NT2/D1 (cell line): ENCODE results near the gene FRRS1.
A peak's percentile ranks its signal among the peaks of the same experiment; 100 is the strongest.

Experiments
- DNase-seq: peaks from one replicate; pipeline ENCODE4 v3.0.0-alpha.2; 2011; ENCODE audit warnings: low read depth, low spot score
- H3K27me3 ChIP-seq: 2 replicates; pipeline ENCODE4 v1.6.0; 2011; ENCODE audit warnings: mild to moderate bottlenecking; ENCODE audit not compliant: insufficient read length, insufficient read depth
- H3K36me3 ChIP-seq: 2 replicates; pipeline ENCODE4 v1.6.1; 2011; ENCODE audit warnings: mild to moderate bottlenecking, low read length, mixed read lengths; ENCODE audit not compliant: insufficient read depth, insufficient read length
- H3K4me1 ChIP-seq: 2 replicates; pipeline ENCODE4 v1.5.1; 2011; ENCODE audit not compliant: insufficient read depth, insufficient read length
- H3K4me3 ChIP-seq: 2 replicates; pipeline ENCODE4 v1.5.1; 2011; ENCODE audit warnings: low read depth; ENCODE audit not compliant: insufficient read length
- H3K9ac ChIP-seq: 2 replicates; pipeline ENCODE4 v1.6.0; 2011; ENCODE audit warnings: low read depth; ENCODE audit not compliant: insufficient read length
- H3K9me3 ChIP-seq: 2 replicates; pipeline ENCODE4 v1.5.1; 2011; ENCODE audit warnings: mild to moderate bottlenecking, low read length; ENCODE audit not compliant: insufficient read depth
- SUZ12 ChIP-seq: IDR thresholded peaks from 2 replicates; pipeline ENCODE4 v1.6.1; 2011; ENCODE audit not compliant: insufficient read length, insufficient read depth; ENCODE audit errors: extremely low read depth
- YY1 ChIP-seq: IDR thresholded peaks from 2 replicates; pipeline ENCODE4 v1.6.1; 2011; ENCODE audit not compliant: insufficient read length, insufficient read depth
- ZNF274 ChIP-seq: IDR thresholded peaks from 2 replicates; pipeline ENCODE4 v1.6.1; 2011; ENCODE audit warnings: mild to moderate bottlenecking, low read depth, low read length

The FRRS1 gene, protein sequence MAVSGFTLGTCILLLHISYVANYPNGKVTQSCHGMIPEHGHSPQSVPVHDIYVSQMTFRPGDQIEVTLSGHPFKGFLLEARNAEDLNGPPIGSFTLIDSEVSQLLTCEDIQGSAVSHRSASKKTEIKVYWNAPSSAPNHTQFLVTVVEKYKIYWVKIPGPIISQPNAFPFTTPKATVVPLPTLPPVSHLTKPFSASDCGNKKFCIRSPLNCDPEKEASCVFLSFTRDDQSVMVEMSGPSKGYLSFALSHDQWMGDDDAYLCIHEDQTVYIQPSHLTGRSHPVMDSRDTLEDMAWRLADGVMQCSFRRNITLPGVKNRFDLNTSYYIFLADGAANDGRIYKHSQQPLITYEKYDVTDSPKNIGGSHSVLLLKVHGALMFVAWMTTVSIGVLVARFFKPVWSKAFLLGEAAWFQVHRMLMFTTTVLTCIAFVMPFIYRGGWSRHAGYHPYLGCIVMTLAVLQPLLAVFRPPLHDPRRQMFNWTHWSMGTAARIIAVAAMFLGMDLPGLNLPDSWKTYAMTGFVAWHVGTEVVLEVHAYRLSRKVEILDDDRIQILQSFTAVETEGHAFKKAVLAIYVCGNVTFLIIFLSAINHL

DNA sequence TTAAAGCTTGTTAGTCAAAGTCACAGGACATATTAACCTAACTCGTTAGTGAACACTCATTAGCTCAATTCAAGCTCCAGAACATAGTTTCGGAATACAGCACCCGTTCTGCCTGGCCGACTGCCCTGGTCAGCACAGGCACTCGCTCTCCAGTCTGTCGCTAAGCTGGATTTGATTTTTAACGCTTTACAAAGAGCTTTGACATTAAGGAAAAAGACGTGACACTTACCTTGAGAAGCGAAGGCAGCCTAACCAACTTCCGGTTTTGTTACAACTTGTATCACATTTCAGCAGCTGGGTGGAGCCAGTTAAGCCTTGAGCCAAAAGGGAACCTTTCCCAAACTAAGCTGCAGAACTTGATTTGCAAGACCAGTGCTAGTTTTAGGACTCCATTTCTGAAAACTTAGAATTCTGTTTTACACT lies at the start of gene FRRS1:
FRRS1 (minus strand) TSS at position 258 of the 423 bp plus-strand sequence. CDS start 17,867 bp downstream, outside the sequence.
- peak within 1 kb of the TSS; percentile 79 for H3K9ac ChIP-seq
- peak; percentile 57 for DNase-seq

GRCh38 chr1:99814373-99814900 lies 48.0 kb upstream of the FRRS1 start:
- Histone ChIP-seq H3K4me3 (no peak overlapping the region), H3K36me3 (no peaks in the 10 kb centered on the region), H3K27me3 (no peaks in the 10 kb centered on the region), H3K9me3 (no peaks in the 10 kb centered on the region), H3K4me1 (no peaks in the 10 kb centered on the region), H3K9ac (no peak overlapping the region)
- TF ChIP-seq SUZ12 (no peak), YY1 (no peak), ZNF274 (no peak)
- no peak for DNase-seq

More for the DNA sequence above, at the start of gene FRRS1:
- H3K27me3 ChIP-seq: no peaks in the 10 kb centered on the region
- peak within 1 kb of the TSS; percentile 76 for H3K4me3 ChIP-seq
- TF ChIP-seq SUZ12 (no peak), YY1 (no peak), ZNF274 (no peak)
- no peaks in the 10 kb centered on the region for H3K9me3 ChIP-seq
- H3K36me3 ChIP-seq: no peaks in the 10 kb centered on the region
- H3K4me1 ChIP-seq: no peaks in the 10 kb centered on the region

DNA sequence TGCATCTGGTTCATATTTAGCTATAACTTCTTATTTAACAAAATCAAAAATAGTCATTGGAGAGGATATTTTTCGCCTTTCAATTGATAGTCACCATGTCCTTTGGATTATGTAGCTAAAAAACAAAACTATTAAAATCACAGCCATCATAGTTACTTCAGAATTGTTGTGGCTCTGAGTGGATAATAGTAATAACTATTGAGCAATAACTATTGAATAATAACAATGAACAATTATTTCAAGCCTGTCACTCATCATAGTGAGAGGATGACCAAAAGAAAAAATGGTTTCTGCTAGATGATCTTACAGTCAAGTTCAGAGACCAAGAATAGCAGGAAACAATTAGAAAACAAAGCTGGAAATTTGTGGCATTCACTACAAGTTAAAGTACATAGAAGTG lies 45.3 kb upstream of the FRRS1 start:
- H3K4me3 ChIP-seq: no peak overlapping the region
- TF ChIP-seq SUZ12 (no peak), YY1 (no peak), ZNF274 (no peak)
- DNase-seq: no peak
- H3K9ac ChIP-seq: no peak overlapping the region
- H3K4me1 ChIP-seq: no peaks in the 10 kb centered on the region
- H3K9me3 ChIP-seq: no peaks in the 10 kb centered on the region
- no peaks in the 10 kb centered on the region for H3K27me3 ChIP-seq
- no peaks in the 10 kb centered on the region for H3K36me3 ChIP-seq

GRCh38 chr1:99811075-99811474 lies 44.6 kb upstream of the FRRS1 start:
- Histone ChIP-seq H3K36me3 (no peaks in the 10 kb centered on the region), H3K9ac (no peak overlapping the region), H3K4me1 (no peaks in the 10 kb centered on the region), H3K4me3 (no peak overlapping the region), H3K9me3 (no peaks in the 10 kb centered on the region), H3K27me3 (no peaks in the 10 kb centered on the region)
- TF ChIP-seq YY1 (no peak), ZNF274 (no peak), SUZ12 (no peak)
- no peak for DNase-seq

- Histone ChIP-seq H3K9ac (no peak overlapping the region), H3K4me1 (no peaks in the 10 kb centered on the region), H3K9me3 (no peaks in the 10 kb centered on the region), H3K27me3 (no peaks in the 10 kb centered on the region), H3K4me3 (no peak overlapping the region), H3K36me3 (no peaks in the 10 kb centered on the region)
- TF ChIP-seq SUZ12 (no peak), ZNF274 (no peak), YY1 (no peak)
- DNase-seq: peak; percentile 75
Observed at GRCh38 chr1:99808391-99809115, 42.1 kb upstream of the FRRS1 start.

- TF ChIP-seq SUZ12 (no peak), ZNF274 (no peak), YY1 (no peak)
- H3K9ac ChIP-seq: no peak overlapping the region
- no peaks in the 10 kb centered on the region for H3K36me3 ChIP-seq
- H3K27me3 ChIP-seq: no peaks in the 10 kb centered on the region
- no peaks in the 10 kb centered on the region for H3K4me1 ChIP-seq
- no peak for DNase-seq
- H3K9me3 ChIP-seq: no peaks in the 10 kb centered on the region
- H3K4me3 ChIP-seq: no peak overlapping the region
Observed at GRCh38 chr1:99806882-99807281, 40.4 kb upstream of the FRRS1 start.
